TTC549 (cell line): ENCODE measurements around the gene ANKS3.

Experiments used
- FAIRE-seq: peaks from 2 replicates; lab custom pipeline; 2012; peaks lifted over from hg19 to GRCh38; lab: Jason Lieb, UNC

Gene ANKS3

DNA sequence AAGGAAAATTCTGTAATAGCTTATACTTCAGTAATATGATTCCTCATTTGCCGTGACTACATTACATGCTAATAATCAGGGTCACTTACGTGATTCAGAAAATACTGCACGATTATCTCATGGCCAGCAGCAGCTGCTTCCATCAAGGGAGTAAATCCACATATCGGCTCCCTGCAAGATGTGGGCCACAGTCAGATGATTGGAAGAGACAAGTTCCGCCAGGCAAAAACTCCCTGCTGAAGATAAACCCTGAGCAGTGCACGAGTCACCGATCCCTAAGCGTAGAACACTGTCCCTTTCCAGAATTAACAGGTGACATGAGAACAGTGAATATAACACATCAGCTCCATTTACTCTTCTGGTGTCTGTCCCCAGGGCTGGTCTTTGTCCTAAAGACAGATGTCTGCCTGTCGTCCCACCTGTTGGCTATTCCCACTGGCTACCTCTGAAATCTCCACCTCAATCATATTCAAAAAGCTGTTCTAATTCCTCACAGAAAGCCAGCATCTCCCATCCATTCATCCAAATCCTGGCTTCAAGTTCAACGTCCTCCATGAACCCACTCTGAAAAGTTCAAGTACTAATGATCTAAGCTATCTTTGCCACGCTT lies 9.3 kb downstream of the ANKS3 start:
- no peak for FAIRE-seq

DNA sequence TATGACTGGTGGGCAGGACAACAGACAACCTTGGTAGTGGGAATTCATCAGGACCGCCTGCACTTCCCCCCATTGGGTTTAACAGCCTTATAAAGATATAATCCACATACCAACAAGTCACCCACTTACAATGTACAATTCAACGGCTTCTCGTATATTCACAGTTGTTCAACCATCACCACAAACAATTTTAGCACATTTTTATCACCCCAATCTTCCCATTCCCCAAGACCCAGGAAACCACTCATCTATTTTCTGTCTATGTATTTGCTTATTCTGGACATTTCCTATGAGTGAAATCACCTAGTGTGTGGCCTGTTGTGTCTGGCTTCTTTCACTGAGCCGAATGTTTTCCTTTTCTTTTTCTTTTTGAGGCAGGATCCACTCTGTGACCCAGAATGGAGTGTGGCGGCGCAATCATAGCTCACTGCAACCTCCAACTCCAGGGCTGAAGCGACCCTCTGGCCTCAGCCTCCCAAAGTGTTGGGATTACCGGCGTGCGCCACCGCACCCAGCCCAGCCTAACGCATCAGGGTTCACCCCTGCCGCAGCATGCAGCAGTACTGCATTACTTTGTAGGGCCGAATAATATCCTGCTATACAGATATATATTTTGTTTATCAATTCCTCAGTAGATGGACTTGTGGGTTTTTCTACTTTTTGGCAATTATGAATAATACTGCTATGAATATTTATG lies 10.9 kb downstream of the ANKS3 start:
- FAIRE-seq = no peak

DNA sequence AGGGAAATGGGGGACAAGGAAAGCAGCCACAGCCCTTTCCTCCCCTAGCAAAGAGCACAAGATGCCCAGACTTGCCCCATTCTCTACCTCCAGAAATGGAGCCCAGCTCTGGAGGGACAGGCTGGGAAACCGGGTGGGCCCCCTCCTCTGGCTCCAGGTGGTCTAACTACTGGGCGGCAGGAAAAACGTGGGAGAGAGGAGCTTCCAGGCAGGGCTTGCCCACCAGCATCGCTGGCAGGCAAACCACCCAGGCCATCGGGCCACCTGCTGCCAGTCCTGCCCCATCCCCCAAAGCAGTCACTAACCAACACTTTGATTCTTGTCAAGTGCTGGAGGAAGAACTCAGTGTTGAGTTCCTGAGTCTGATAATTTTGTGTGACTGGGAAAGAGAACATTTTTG lies 15.6 kb downstream of the ANKS3 start:
- no peak for FAIRE-seq

DNA sequence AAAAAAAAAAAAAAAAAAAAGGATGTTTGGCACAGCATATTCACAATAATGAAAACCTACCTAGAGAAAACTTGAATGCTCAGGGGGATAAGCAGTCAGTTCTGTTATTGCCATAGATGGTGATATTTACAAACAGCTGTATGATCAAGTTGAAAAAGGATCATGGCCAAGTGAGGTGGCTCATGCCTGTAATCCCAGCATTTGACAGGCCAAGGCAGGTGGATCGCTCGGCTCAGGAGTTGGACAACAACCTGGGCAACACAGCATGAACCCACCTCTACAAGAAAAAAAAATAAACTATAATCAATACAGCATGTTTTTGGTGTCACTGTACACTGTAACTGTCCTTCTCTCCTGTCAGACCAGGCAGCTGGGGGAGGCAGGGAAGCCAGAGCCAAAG lies 19.1 kb downstream of the ANKS3 start:
- no peak for FAIRE-seq

DNA sequence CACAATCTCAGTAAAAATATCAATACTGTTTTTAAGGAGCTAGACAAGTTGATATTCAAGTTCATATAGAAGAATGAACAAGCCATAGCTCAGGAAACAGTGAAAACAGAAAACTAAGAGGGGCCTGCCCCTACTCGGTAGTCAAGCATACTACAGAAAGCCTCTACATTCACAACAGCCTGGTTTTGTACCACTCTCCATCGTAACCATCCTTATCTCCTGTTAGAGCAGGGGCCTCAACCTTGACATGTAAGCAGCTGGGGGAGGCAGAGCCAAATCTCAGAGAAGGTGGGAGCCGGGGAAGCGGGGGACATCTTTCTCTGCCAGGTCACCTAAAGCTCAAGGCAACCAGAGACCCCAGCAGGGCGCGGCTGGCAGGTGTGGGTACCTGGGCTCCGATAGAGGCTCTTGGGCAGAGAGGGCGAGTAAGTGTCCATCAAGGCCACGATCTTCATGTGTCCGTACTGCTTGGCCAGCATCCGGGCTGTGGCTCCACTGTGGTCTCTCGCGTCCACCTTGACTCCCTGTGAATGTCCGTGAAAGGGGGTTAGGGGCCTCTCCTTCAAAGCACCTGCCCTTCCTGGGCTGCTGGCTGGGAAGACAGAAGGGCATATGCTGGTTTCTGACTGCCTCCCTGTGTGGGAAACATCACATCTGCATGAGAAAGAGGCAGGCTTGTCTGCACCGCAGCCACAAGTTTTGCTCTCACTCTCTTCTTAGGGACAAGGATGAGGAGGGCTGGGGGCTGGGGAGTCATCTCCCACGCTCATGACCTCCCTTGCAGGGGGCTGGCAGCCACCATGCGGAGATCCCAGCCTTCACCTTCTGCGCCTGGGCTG lies 20.2 kb downstream of the ANKS3 start:
- FAIRE-seq = no peak

GRCh38 chr16:4709481-4709880 lies 24.6 kb downstream of the ANKS3 start:
- FAIRE-seq = no peak

DNA sequence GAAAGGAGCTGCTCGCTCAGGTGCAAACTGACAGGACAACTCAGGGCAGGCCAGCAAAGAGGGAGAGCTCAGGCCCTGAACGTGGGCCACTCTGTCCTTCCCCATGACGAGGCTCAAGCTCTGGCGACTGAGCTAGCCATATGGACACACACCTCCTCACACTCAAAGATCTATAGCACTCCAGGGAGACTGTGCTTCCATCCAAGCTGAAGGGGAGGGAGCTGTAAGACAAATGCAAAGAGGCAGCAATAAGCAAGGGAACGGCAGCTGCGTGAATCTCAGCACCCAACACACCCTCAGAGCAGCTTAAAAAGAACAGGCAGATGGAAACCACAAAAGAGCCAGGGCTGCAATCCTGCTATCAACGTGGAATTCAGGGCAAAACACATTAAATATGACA lies 27.2 kb downstream of the ANKS3 start:
- FAIRE-seq = no peak

DNA sequence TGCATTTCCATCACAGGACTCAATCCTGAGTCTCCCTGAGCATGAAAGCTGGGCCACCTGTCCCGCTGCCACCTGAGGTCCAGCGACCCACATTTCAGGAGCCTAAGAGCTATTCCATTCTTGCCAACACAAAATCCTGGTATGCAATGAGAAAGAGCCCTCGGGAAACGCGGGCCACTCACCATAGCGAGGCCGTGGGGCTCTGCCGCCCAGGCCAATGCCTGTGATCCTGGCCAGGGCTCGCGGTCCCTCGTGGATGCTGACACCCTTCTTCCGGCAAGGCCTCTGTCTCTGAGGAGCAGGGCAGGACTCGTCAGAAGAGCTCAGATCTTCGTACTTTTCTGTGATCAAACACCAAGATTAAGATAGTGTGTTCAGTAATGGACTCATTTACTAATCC lies 29.2 kb downstream of the ANKS3 start:
- no peak for FAIRE-seq

- FAIRE-seq = no peak
Observed at GRCh38 chr16:4704491-4704890, 29.6 kb downstream of the ANKS3 start.

DNA sequence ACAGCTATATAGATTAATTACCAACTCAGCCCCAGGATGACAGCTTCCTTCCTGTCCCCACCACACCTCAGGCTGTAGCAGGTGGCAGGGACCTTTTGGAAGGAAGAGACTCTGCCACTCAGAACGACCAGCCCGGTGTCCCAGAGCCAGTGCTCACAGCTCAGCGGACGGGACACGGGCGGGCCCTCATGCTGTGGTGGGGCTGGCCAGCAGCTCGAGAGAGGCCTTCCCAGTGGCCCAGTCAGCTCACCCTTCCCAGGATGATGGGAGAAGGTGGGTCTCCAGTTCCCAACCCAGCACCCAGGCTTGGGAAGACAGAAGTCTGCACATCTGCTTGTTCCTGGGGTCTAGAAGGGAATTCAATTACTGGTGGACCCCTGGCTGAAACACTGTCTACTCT lies 30.2 kb downstream of the ANKS3 start:
- no peak for FAIRE-seq

GRCh38 chr16:4702466-4702808 lies 31.6 kb downstream of the ANKS3 start:
- no peak for FAIRE-seq

DNA sequence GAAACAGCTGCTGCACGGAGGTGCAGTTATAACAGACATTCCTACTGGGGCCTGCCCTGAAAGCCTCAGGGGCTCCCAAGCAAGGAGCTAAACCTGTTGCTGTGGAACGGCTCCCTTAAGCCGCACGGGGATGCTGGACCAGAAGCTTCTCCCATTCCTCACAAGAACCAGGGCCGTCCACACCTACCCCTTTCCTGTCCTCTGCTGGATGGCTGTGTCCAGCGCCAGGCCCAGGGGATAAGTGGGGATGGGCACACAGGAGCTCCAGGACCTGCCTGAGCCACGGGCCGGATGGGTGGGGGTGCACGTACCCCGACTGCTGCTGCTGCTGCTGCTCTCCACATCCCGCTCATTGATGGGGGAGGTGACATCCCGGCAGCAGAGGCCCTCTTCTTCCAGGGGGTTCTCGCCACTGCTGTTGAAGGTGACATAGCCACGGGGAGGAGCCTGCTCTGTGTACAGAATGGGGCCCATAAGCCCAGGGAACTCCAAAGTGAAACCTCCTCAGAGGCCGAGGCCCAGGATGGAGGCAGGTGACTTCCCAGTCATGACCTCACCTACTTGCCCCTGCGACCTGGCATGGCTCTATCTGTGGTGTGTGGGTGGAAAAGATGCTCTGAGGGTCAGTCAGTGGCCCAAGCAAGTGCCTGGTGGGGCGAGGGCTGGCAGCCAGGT lies 32.1 kb downstream of the ANKS3 start:
- FAIRE-seq = no peak

GRCh38 chr16:4700997-4701743 lies 32.9 kb downstream of the ANKS3 start:
- FAIRE-seq = no peak

DNA sequence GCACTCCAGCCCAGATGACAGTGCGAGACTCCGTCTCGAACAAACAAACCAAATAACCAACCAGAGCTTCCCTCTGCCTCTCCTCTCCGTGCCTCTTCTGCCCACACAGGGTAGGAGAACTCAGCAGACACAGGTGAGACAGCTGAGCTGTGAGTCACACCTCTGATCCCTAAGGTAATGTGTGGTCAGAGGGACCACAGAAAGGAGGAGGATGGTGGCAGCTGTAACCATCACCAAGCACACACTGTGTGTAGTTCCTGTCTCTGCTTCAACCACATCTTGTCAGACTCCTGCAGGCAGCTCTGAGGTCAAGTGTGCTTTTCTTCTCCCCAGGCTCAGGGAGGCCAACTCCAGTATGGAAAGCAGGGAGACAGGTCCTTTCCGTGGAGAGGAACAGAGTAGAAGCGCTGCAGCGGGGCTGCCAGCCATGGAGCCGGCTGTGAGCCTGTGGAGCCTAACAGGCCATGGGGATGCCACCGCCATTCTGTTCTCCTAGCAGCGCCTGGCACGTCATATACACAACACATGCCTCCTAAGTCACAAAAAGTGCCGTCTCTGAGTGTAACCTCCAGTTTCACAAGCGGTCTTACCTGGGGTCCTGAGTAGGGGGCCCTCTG lies 33.6 kb downstream of the ANKS3 start:
- FAIRE-seq = no peak

- FAIRE-seq = no peak
Observed at GRCh38 chr16:4699046-4699556, 35.0 kb downstream of the ANKS3 start.

- FAIRE-seq = no peak
Observed at GRCh38 chr16:4698321-4699045, 35.6 kb downstream of the ANKS3 start.

DNA sequence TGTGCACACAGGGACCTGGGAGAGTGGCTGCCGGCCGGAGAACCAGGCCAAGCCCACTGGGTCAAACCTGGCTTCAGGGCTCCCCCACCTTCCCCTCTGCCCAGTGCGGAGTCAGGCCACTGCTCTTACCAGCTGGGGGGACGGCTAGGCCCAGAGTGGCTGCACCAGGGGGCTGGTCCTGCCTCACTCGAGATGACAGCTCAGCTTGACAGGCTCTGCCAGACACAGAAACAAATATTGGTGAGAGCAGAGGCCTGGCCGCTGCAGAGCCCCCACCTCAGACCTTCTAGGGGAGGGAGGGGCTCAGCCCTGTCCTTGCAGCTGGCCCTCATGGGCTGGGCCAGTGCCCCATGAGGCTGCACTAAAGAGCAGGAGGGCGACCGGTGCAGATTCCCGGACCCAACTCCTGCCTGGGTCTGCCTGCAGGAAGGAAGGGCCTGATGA lies 36.2 kb downstream of the ANKS3 start:
- no peak for FAIRE-seq

DNA sequence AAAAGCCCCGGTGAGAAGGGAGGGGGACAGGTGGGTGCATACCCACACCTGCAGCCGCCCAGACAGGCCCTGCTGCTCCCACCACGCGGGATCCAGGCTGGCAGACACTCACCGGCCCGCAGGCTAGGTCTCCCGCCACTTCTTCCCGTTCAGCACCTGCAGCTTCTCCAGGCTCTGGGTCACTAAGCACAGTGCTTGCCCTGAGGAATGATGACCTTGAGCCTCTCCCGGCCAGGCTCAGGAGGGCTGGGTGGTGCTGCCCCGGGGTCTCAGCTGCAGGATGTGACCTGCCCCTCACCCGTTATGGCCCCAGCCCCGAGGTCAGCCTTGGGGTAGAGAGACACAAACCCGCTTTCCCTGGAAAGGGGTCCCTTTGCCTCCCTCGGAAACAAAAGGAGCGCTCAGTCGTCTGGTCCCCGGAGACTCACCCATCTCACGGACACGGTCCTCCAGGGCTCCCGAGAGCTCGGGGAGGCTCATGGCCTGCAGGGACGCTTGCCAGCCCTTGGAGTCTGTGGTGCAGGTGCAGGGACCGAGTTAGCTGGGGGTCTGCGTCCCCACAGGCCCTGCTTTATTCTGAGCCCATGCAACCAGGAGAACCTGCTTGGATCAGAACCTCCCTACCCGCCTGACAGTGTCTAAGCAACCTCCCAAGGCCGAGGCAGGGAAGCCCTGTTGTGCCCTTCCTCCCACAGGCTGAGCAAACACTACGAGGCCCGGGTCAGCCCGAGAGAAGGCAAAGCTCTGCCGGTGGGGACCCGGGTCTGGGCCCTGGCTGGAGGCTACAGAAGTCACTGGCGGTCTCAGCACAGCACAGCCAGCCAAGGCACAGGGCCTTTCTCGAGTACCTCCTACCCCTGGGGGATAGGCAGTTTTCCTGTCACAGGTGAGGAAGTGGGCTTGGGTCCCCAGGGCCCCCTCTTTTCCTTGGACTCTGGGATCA lies 36.9 kb downstream of the ANKS3 start:
- FAIRE-seq = no peak

DNA sequence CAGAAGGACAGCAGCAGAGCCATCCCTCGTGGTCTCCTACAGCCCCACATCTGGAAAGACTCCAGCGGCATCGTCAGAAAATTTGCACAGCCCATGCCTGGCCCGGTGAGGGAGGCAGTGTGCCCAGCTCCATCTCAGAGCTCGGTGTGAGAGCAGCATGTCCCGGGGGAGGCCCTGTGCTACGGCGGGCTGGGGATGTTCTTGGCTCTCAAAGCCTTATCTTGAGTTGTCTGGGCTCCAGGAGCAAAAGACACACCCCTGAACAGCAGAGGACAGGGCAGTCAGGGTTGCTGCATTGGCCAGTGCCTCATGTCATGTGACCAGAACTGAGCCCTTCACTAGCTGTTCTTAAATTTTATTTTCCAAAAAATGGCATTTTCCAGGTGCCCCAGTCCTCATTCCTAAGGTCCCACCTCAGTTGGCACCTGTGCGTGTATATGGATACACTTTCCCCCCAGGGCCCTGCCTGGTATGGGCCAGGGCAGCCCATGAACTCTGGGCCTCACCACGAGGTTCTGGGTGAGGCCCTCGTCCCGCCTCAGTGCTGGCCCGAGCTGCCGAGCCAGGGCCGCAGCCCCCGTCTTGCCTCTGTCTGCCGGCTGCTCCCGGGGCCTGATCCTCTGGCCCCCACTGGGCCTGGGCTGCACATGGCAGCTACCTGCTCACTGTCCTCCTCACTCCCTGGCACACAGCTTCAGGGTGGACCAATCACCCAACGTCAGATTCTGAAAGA lies 37.7 kb downstream of the ANKS3 start:
- FAIRE-seq = no peak
